ENCODE data around the gene SLX4. TPM values are rescaled to one million over a fixed set of nuclear protein-coding genes. Genes with fewer than 3 reads are reported as not detected.

SLX4 gene
- polyA plus RNA-seq, 3 donors = 4.9 to 7.3 (median 5.7) TPM

- no peak for DNase-seq (ENCODE audit: extremely low read depth in 1 of 11, low read depth in 9 of 11, low spot score in 4 of 11)
Measured at GRCh38 chr16:3606441-3606840, 5.0 kb downstream of the SLX4 start.

GRCh38 chr16:3602320-3602653 is 9.1 kb downstream of the SLX4 start:
- DNase-seq (ENCODE audit: extremely low read depth in 1 of 11, low read depth in 9 of 11, low spot score in 4 of 11) = no peak

- no peak for DNase-seq (ENCODE audit: extremely low read depth in 1 of 11, low read depth in 9 of 11, low spot score in 4 of 11)
Measured at GRCh38 chr16:3601614-3602319, 9.6 kb downstream of the SLX4 start.

- DNase-seq (ENCODE audit: extremely low read depth in 1 of 11, low read depth in 9 of 11, low spot score in 4 of 11) = no peak
Measured at GRCh38 chr16:3599922-3600321, 11.5 kb downstream of the SLX4 start.

- no peak for DNase-seq (ENCODE audit: extremely low read depth in 1 of 11, low read depth in 9 of 11, low spot score in 4 of 11)
Measured at GRCh38 chr16:3599121-3599520, 12.3 kb downstream of the SLX4 start.

- no peak for DNase-seq (ENCODE audit: extremely low read depth in 1 of 11, low read depth in 9 of 11, low spot score in 4 of 11)
Measured at GRCh38 chr16:3598236-3598635, 13.2 kb downstream of the SLX4 start.

GRCh38 chr16:3597676-3598075 is 13.7 kb downstream of the SLX4 start:
- DNase-seq (ENCODE audit: extremely low read depth in 1 of 11, low read depth in 9 of 11, low spot score in 4 of 11) = no peak

- DNase-seq (ENCODE audit: extremely low read depth in 1 of 11, low read depth in 9 of 11, low spot score in 4 of 11) = no peak
Measured at GRCh38 chr16:3597226-3597625, 14.2 kb downstream of the SLX4 start.

- DNase-seq (ENCODE audit: extremely low read depth in 1 of 11, low read depth in 9 of 11, low spot score in 4 of 11) = no peak
Measured at GRCh38 chr16:3596101-3596861, 15.1 kb downstream of the SLX4 start.

GRCh38 chr16:3595521-3596021 is 15.8 kb downstream of the SLX4 start:
- no peak for DNase-seq (ENCODE audit: extremely low read depth in 1 of 11, low read depth in 9 of 11, low spot score in 4 of 11)

GRCh38 chr16:3595110-3595486 is 16.3 kb downstream of the SLX4 start:
- no peak for DNase-seq (ENCODE audit: extremely low read depth in 1 of 11, low read depth in 9 of 11, low spot score in 4 of 11)

GRCh38 chr16:3594316-3595109 is 16.9 kb downstream of the SLX4 start:
- no peak for DNase-seq (ENCODE audit: extremely low read depth in 1 of 11, low read depth in 9 of 11, low spot score in 4 of 11)

- DNase-seq (ENCODE audit: extremely low read depth in 1 of 11, low read depth in 9 of 11, low spot score in 4 of 11) = no peak
Measured at GRCh38 chr16:3592559-3592958, 18.8 kb downstream of the SLX4 start.

- DNase-seq (ENCODE audit: extremely low read depth in 1 of 11, low read depth in 9 of 11, low spot score in 4 of 11) = no peak
Measured at GRCh38 chr16:3591991-3592390, 19.4 kb downstream of the SLX4 start.

- DNase-seq (ENCODE audit: extremely low read depth in 1 of 11, low read depth in 9 of 11, low spot score in 4 of 11) = no peak
Measured at GRCh38 chr16:3591436-3591803, 20.0 kb downstream of the SLX4 start.

- DNase-seq (ENCODE audit: extremely low read depth in 1 of 11, low read depth in 9 of 11, low spot score in 4 of 11) = no peak
Measured at GRCh38 chr16:3590736-3591435, 20.5 kb downstream of the SLX4 start.

GRCh38 chr16:3589991-3590701 is 21.3 kb downstream of the SLX4 start:
- no peak for DNase-seq (ENCODE audit: extremely low read depth in 1 of 11, low read depth in 9 of 11, low spot score in 4 of 11)

GRCh38 chr16:3589441-3589921 is 21.9 kb downstream of the SLX4 start:
- DNase-seq (ENCODE audit: extremely low read depth in 1 of 11, low read depth in 9 of 11, low spot score in 4 of 11) = no peak

- DNase-seq (ENCODE audit: extremely low read depth in 1 of 11, low read depth in 9 of 11, low spot score in 4 of 11) = no peak
Measured at GRCh38 chr16:3589001-3589400, 22.4 kb downstream of the SLX4 start.
